ENCODE data around the gene SST. TPM values are rescaled to one million over a fixed set of nuclear protein-coding genes. Genes with fewer than 3 reads are reported as not detected.
A peak's percentile ranks its signal among the peaks of the same experiment; 100 is the strongest.

The SST gene
- total and polyA plus RNA-seq, 2 of the 13 experiments (the other 11 are each of a cell fraction or from before 2014, with no cell fraction given) = not detected

DNA sequence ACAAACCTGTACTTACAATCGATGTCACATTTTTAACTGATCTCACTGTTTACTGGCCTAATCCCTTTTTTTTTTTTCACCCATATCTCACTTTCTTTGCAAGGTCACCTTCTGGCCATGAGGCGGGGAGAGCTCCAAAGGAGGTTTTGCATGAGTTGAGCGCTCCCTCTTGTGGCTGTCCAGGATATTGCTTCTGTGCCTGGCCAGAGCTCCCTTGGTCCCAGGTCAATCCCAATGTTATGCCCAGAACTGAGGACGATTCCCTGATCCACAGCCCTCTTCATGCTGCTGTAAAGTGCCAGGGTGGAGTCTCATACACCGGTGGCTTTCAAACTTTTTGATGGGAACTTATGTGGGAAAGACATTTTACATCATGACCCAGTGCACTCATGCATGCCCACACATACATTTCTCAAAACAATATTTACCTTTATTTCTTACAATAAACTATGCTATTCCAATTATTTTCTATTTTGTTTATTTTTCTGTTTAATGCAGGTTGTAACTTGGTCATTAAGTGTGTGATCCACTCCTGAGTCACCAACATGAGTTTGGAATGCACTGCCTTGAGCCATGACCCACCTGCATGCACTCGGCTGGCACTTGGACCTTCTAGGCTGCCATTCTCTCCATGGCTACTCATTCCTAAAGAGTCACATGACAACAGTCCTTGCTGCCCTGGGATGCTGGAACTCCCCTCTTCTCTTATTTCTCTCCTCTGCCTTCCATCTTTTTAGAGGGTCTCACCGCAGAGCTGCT is 9.6 kb upstream of the SST start:
- DNase-seq (ENCODE audit: low spot score) = peak; percentile 73
- no peaks in the 10 kb centered on the region for H3K9me3 ChIP-seq (ENCODE audit: low read length)
- H3K36me3 ChIP-seq (replicated peaks in 1 of 2; ENCODE audit: control insufficient read depth in 1 of 2, insufficient read depth in 2 of 2, low read length in 2 of 2) = no peaks in the 10 kb centered on the region
- in situ Hi-C loops (cut with HindIII; ENCODE audit: extremely low pct_ligation_motif_present, low pct_unique_long_range_greater_than_20kb) = loop anchor here (5.0 kb wide), 3 partner anchors 63 to 458 kb away; no protein-coding TSS in a partner anchor
- no peak overlapping the region for H3K9ac ChIP-seq (ENCODE audit: insufficient read depth, low read depth, low read length)
- no peak overlapping the region for H2AFZ ChIP-seq (ENCODE audit: low read length)
- H3K4me3 ChIP-seq (replicated peaks in 1 of 3; ENCODE audit: insufficient read depth in 1 of 3, low read depth in 2 of 3, low read length in 3 of 3) = no peak overlapping the region
- no peaks in the 10 kb centered on the region for H3K27me3 ChIP-seq (ENCODE audit: control insufficient read depth in 1 of 2, insufficient read depth in 2 of 2, low read length in 2 of 2)
- peak; percentile 82 for FAIRE-seq
- POLR2A ChIA-PET = interaction anchor here (1.0 to 1.1 kb wide), 2 partner anchors 362 to 460 kb away, joined by 5 to 8 read pairs; no protein-coding TSS in a partner anchor
- BruUV-seq (replicated peaks) = no TSS peak
- CTCF ChIA-PET (ENCODE audit: low intra/inter-chr PET ratio, low total read pairs) = interaction anchor here (1.2 to 3.6 kb wide), 6 partner anchors 35 to 460 kb away, joined by 3 to 71 read pairs (median 20); no protein-coding TSS in a partner anchor
- peak; percentile 98 for ATAC-seq
- peaks cover 8% of the 10 kb centered on the region for H3K4me1 ChIP-seq (ENCODE audit: insufficient read depth, low read length)
- 13% methylated on average over 7 of the region's 7 CpGs for WGBS (ENCODE audit: low lambda C conversion rate)
- intact Hi-C loops (cut with micrococcal nuclease; ENCODE audit: unreplicated experiment) = loop anchor here (1.0 to 2.0 kb wide), 5 partner anchors 34 to 460 kb away; no protein-coding TSS in a partner anchor
- no peaks in the 10 kb centered on the region for H3K79me2 ChIP-seq (ENCODE audit: insufficient read depth, low read length)
- H3K4me2 ChIP-seq (ENCODE audit: low read depth, low read length) = peak overlapping the region; percentile 36; the same call in 1 of the 2 replicates
- H4K20me1 ChIP-seq (ENCODE audit: insufficient read depth, low read length) = no peaks in the 10 kb centered on the region
- no peak overlapping the region for H3K27ac ChIP-seq (ENCODE audit: extremely low read length, insufficient read depth, low read length)
- TF ChIP-seq FOXP1 (IDR thresholded peaks at IDR 0.05) = no peak
- TF ChIP-seq FOXP1 (CRISPR knock-in tag; IDR thresholded peaks at IDR 0.05) = 0 out of 2 replicates have a peak, but pooled peaks have one; percentile 22
- peak; percentile 78 for TF ChIP-seq RAD21 (CRISPR knock-in tag; IDR thresholded peaks at IDR 0.05)
- TF ChIP-seq, protein P1, sequence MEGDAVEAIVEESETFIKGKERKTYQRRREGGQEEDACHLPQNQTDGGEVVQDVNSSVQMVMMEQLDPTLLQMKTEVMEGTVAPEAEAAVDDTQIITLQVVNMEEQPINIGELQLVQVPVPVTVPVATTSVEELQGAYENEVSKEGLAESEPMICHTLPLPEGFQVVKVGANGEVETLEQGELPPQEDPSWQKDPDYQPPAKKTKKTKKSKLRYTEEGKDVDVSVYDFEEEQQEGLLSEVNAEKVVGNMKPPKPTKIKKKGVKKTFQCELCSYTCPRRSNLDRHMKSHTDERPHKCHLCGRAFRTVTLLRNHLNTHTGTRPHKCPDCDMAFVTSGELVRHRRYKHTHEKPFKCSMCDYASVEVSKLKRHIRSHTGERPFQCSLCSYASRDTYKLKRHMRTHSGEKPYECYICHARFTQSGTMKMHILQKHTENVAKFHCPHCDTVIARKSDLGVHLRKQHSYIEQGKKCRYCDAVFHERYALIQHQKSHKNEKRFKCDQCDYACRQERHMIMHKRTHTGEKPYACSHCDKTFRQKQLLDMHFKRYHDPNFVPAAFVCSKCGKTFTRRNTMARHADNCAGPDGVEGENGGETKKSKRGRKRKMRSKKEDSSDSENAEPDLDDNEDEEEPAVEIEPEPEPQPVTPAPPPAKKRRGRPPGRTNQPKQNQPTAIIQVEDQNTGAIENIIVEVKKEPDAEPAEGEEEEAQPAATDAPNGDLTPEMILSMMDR (CRISPR knock-in tag; IDR thresholded peaks at IDR 0.05) = peak; percentile 93
- TF ChIP-seq RARA (CRISPR knock-in tag; IDR thresholded peaks at IDR 0.05) = peak; percentile 23; the same call in 1 of the 2 replicates
- TF ChIP-seq ZNF501 (CRISPR knock-in tag; IDR thresholded peaks at IDR 0.05) = no peak
- TF ChIP-seq, protein P2, sequence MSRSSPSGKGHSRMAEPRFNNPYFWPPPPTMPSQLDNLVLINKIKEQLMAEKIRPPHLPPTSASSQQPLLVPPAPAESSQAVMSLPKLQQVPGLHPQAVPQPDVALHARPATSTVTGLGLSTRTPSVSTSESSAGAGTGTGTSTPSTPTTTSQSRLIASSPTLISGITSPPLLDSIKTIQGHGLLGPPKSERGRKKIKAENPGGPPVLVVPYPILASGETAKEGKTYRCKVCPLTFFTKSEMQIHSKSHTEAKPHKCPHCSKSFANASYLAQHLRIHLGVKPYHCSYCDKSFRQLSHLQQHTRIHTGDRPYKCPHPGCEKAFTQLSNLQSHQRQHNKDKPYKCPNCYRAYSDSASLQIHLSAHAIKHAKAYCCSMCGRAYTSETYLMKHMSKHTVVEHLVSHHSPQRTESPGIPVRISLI (CRISPR knock-in tag; IDR thresholded peaks at IDR 0.05; ENCODE audit: borderline replicate concordance) = peak; percentile 89
- TF ChIP-seq SAFB2 (CRISPR knock-in tag; IDR thresholded peaks at IDR 0.05; ENCODE audit: borderline replicate concordance, low read depth) = no peak
- TF ChIP-seq SKI (IDR thresholded peaks at IDR 0.05; ENCODE audit: partially characterized antibody) = no peak
- 0 out of 2 replicates have a peak, but pooled peaks have one; percentile 28 for TF ChIP-seq RNF2 (conservative IDR thresholded peaks at IDR 0.05; ENCODE audit: low read depth)
- TF ChIP-seq, protein P3, sequence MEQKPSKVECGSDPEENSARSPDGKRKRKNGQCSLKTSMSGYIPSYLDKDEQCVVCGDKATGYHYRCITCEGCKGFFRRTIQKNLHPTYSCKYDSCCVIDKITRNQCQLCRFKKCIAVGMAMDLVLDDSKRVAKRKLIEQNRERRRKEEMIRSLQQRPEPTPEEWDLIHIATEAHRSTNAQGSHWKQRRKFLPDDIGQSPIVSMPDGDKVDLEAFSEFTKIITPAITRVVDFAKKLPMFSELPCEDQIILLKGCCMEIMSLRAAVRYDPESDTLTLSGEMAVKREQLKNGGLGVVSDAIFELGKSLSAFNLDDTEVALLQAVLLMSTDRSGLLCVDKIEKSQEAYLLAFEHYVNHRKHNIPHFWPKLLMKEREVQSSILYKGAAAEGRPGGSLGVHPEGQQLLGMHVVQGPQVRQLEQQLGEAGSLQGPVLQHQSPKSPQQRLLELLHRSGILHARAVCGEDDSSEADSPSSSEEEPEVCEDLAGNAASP (CRISPR knock-in tag; IDR thresholded peaks at IDR 0.05; ENCODE audit: borderline replicate concordance) = 0 out of 2 replicates have a peak, but pooled peaks have one; percentile 15
- no peak for TF ChIP-seq ATF1 (CRISPR knock-in tag; IDR thresholded peaks at IDR 0.05)
- TF ChIP-seq STAG1 (CRISPR knock-in tag; IDR thresholded peaks at IDR 0.05) = peak; percentile 91
- TF ChIP-seq ERF (CRISPR knock-in tag; IDR thresholded peaks at IDR 0.05) = 0 out of 2 replicates have a peak, but pooled peaks have one; percentile 28
- peak; percentile 74; the same call in 1 of the 2 replicates for TF ChIP-seq PITX1 (CRISPR knock-in tag; IDR thresholded peaks at IDR 0.05)
- TF ChIP-seq ARNT2 (CRISPR knock-in tag; IDR thresholded peaks at IDR 0.05; ENCODE audit: low read depth) = no peak
- peak; percentile 25; the same call in 1 of the 2 replicates for TF ChIP-seq RXRB (CRISPR knock-in tag; IDR thresholded peaks at IDR 0.05; ENCODE audit: borderline replicate concordance)
- TF ChIP-seq ESRRA (CRISPR knock-in tag; IDR thresholded peaks at IDR 0.05; ENCODE audit: low read depth) = peak; percentile 96
- 0 out of 2 replicates have a peak, but pooled peaks have one; percentile 29 for TF ChIP-seq SALL1 (CRISPR knock-in tag; IDR thresholded peaks at IDR 0.05)
- TF ChIP-seq SMC3 (IDR thresholded peaks at IDR 0.05; ENCODE audit: low read length) = peak; percentile 96

Data from HepG2 (cell line).